IMR-90 (cell line): ENCODE measurements around the gene CST9. TPM values are rescaled to one million over a fixed set of nuclear protein-coding genes. Genes with fewer than 3 reads are reported as not detected.

Experiments used
- ATAC-seq: fragments of 200-7000 bp; cut with Tn5 transposase; 2 replicates; pipeline ENCODE4 v1.9.1; 2020; ENCODE audit warnings: low read depth, mild to moderate bottlenecking, moderate library complexity
- BruUV-seq: library from RNA; stranded (reverse); fragments of 400-500 nt; replicated peaks from 2 replicates; lab custom pipeline; 2021; lab: Mats Ljungman, UMichigan
- CTCF ChIA-PET: fragments of 300-600 bp; formaldehyde crosslinking; extraction: SDS; loops from one replicate; lab custom pipeline; 2021; ENCODE audit warnings: antibody characterized with exemption; lab: Yijun Ruan, JAX
- POLR2A ChIA-PET: fragments of 300-600 bp; sonication (Branson Sonifier 250); formaldehyde crosslinking; loops from one replicate; lab custom pipeline; 2022; ENCODE audit warnings: antibody characterized with exemption; ENCODE audit not compliant: unreplicated experiment; lab: Charles Lee
- DNase-seq: peaks from one replicate; pipeline ENCODE4 v3.0.0; 2013
- H2AFZ ChIP-seq: replicated peaks from 2 replicates; pipeline ENCODE3; 2013; ENCODE audit warnings: low read length, mild to moderate bottlenecking; ENCODE audit not compliant: poor library complexity
- H2AK5ac ChIP-seq: 2 replicates; pipeline ENCODE4 v1.6.1; 2013; ENCODE audit warnings: low read depth, low read length, inconsistent platforms
- H2AK9ac ChIP-seq: replicated peaks from 2 replicates; pipeline ENCODE3; 2013; ENCODE audit warnings: mild to moderate bottlenecking, low read depth, low read length, moderate library complexity; ENCODE audit not compliant: poor library complexity
- H2BK120ac ChIP-seq: 2 replicates; pipeline ENCODE4 v1.6.1; 2013; ENCODE audit warnings: low read depth, low read length, inconsistent platforms
- H2BK15ac ChIP-seq: 3 replicates; pipeline ENCODE4 v1.6.1; 2013; ENCODE audit warnings: low read depth, low read length, inconsistent platforms
- H2BK20ac ChIP-seq: 2 replicates; pipeline ENCODE4 v1.6.1; 2013; ENCODE audit warnings: low read depth, mild to moderate bottlenecking, inconsistent platforms, low read length, moderate library complexity
- H2BK5ac ChIP-seq: 2 replicates; pipeline ENCODE4 v1.6.1; 2013; ENCODE audit warnings: mild to moderate bottlenecking, low read depth, low read length, inconsistent platforms; ENCODE audit not compliant: poor library complexity, severe bottlenecking
- H3K14ac ChIP-seq: replicated peaks from 2 replicates; pipeline ENCODE4 v1.6.1; 2013; ENCODE audit warnings: low read depth, low read length, inconsistent platforms
- H3K18ac ChIP-seq: 2 replicates; pipeline ENCODE4 v1.6.1; 2013; ENCODE audit warnings: low read depth, low read length, control low read depth
- H3K23ac ChIP-seq: 2 replicates; pipeline ENCODE4 v1.6.1; 2013; ENCODE audit warnings: low read depth, low read length, inconsistent platforms
- H3K27ac ChIP-seq: 2 replicates; pipeline ENCODE4 v1.5.1; 2013; ENCODE audit warnings: mild to moderate bottlenecking, control low read depth, low read length; ENCODE audit not compliant: insufficient read depth
- H3K27me3 ChIP-seq: 2 replicates; pipeline ENCODE4 v1.6.1; 2013; ENCODE audit warnings: low read length; ENCODE audit not compliant: control insufficient read depth, insufficient read depth
- H3K36me3 ChIP-seq: 2 replicates; pipeline ENCODE4 v1.6.1; 2013; ENCODE audit warnings: low read length, mixed read lengths; ENCODE audit not compliant: control insufficient read depth, insufficient read depth
- H3K4ac ChIP-seq: 2 replicates; pipeline ENCODE4 v1.6.1; 2013; ENCODE audit warnings: low read depth, low read length, inconsistent platforms
- H3K4me1 ChIP-seq: 2 replicates; pipeline ENCODE4 v1.6.1; 2013; ENCODE audit warnings: low read length, mixed read lengths; ENCODE audit not compliant: control insufficient read depth, insufficient read depth
- H3K4me2 ChIP-seq: 2 replicates; pipeline ENCODE4 v1.6.1; 2013; ENCODE audit warnings: low read depth, mild to moderate bottlenecking, control low read depth, low read length, moderate library complexity
- H3K4me3 ChIP-seq: 2 replicates; pipeline ENCODE4 v1.5.1; 2013; ENCODE audit warnings: low read depth, mild to moderate bottlenecking, control low read depth, low read length, moderate library complexity; ENCODE audit not compliant: insufficient read depth
- H3K56ac ChIP-seq: 2 replicates; pipeline ENCODE4 v1.6.1; 2013; ENCODE audit warnings: low read length, inconsistent platforms; ENCODE audit not compliant: insufficient read depth; ENCODE audit errors: extremely low read depth
- H3K79me1 ChIP-seq, 2 experiments: 2 replicates each; pipeline ENCODE4 v1.6.1; 2013; ENCODE audit warnings: low read length in 2 of 2, inconsistent platforms in 1 of 2, low read depth in 1 of 2
- H3K9ac ChIP-seq: 2 replicates; pipeline ENCODE4 v1.6.1; 2013; ENCODE audit warnings: low read depth, low read length, control low read depth
- H3K9me1 ChIP-seq: 2 replicates; pipeline ENCODE4 v1.6.1; 2013; ENCODE audit warnings: low read length, inconsistent platforms; ENCODE audit not compliant: insufficient read depth
- H3K9me3 ChIP-seq: 2 replicates; pipeline ENCODE4 v1.6.1; 2013; ENCODE audit warnings: low read length; ENCODE audit not compliant: control insufficient read depth, insufficient read depth
- H4K20me1 ChIP-seq: 2 replicates; pipeline ENCODE4 v1.6.1; 2013; ENCODE audit warnings: low read length, inconsistent platforms; ENCODE audit not compliant: insufficient read depth
- H4K5ac ChIP-seq: 2 replicates; pipeline ENCODE4 v1.6.1; 2013; ENCODE audit warnings: mild to moderate bottlenecking, low read depth, low read length, control low read depth
- H4K8ac ChIP-seq, 2 experiments: 2 replicates each; pipeline ENCODE4 v1.6.1; 2013; ENCODE audit warnings: low read depth in 2 of 2, low read length in 2 of 2, control low read depth in 1 of 2, inconsistent platforms in 1 of 2
- H4K91ac ChIP-seq: 2 replicates; pipeline ENCODE4 v1.6.1; 2013; ENCODE audit warnings: low read depth, low read length, inconsistent platforms; ENCODE audit not compliant: insufficient read depth
- BHLHE40 ChIP-seq: fragments of 150-350 bp; IDR thresholded peaks from 2 replicates; pipeline ENCODE4 v1.6.1; 2016; ENCODE audit warnings: mild to moderate bottlenecking, low read depth, low read length
- CHD1 ChIP-seq: IDR thresholded peaks from 2 replicates; pipeline ENCODE4 v1.6.1; 2012; ENCODE audit warnings: low read depth, low read length, improper control_type of control experiment
- FOS ChIP-seq: fragments of 150-350 bp; IDR thresholded peaks from 2 replicates; pipeline ENCODE4 v1.6.1; 2016; ENCODE audit warnings: low read depth, low read length
- MAFK ChIP-seq: IDR thresholded peaks from 2 replicates; pipeline ENCODE4 v1.6.1; 2012; ENCODE audit warnings: low read depth, low read length, improper control_type of control experiment
- MAZ ChIP-seq: IDR thresholded peaks from 2 replicates; pipeline ENCODE4 v1.6.1; 2012; ENCODE audit warnings: low read depth, mild to moderate bottlenecking, low read length, improper control_type of control experiment, moderate library complexity, borderline replicate concordance
- POLR2A ChIP-seq: IDR thresholded peaks from 2 replicates; pipeline ENCODE4 v1.6.1; 2012; ENCODE audit warnings: mild to moderate bottlenecking, low read depth, low read length
- RCOR1 ChIP-seq: IDR thresholded peaks from 2 replicates; pipeline ENCODE4 v1.6.1; 2012; ENCODE audit warnings: mild to moderate bottlenecking, low read length, improper control_type of control experiment; ENCODE audit not compliant: insufficient replicate concordance
- SMC3 ChIP-seq: fragments of 150-350 bp; IDR thresholded peaks from 2 replicates; pipeline ENCODE4 v1.6.1; 2016; ENCODE audit warnings: low read depth, mild to moderate bottlenecking, antibody characterized with exemption, low read length, moderate library complexity
- WGBS, 2 experiments: methylation state at CpG; one replicate each; pipeline versions ENCODE4 v1.1.5 to v1.1.7; 2013; ENCODE audit warnings: missing lambda C conversion rate in 2 of 2; ENCODE audit not compliant: insufficient read length in 1 of 2; ENCODE audit errors: extremely low coverage in 2 of 2; 5-methylcytosine and 5-hydroxymethylcytosine counted together
- dilution Hi-C: fragments of 300-500 bp; cut with HindIII; formaldehyde crosslinking; loops from one replicate; pipeline ENCODE4 v1.14.3; 2018; ENCODE audit warnings: low sequenced_read_pairs; ENCODE audit not compliant: unreplicated experiment
- in situ Hi-C: fragments of 300-500 bp; cut with MboI; formaldehyde crosslinking; loops from 3 replicates; pipeline ENCODE4 v1.14.3; 2019; ENCODE audit warnings: low sequenced_read_pairs, inconsistent platforms, mixed read lengths
- intact Hi-C: fragments of 100-400 bp; cut with micrococcal nuclease; formaldehyde crosslinking; loops from 2 replicates; pipeline ENCODE4 v1.10.0; 2022
- polyA plus RNA-seq, 3 experiments: library from polyadenylated mRNA; depleted of rRNA; stranded (reverse); fragments of >200 nt; gene quantifications; 2 replicates each; pipeline ENCODE4 v1.2.3, GENCODE V29; 2012; ENCODE audit warnings: low replicate concordance in 1 of 3
- total RNA-seq: library from RNA; depleted of rRNA; stranded (reverse); fragments of >200 nt; gene quantifications from 2 replicates; pipeline ENCODE4 v1.2.3, GENCODE V29; 2012
- TF ChIP-seq, protein P1 (sequence below): fragments of 150-350 bp; IDR thresholded peaks from 2 replicates; pipeline ENCODE4 v1.6.1; 2017; ENCODE audit warnings: mild to moderate bottlenecking, antibody characterized with exemption, low read length, low read depth

CST9 gene
- total and polyA plus RNA-seq, 2 of the 4 experiments (the other 2 are of a cell fraction) = not detected

DNA sequence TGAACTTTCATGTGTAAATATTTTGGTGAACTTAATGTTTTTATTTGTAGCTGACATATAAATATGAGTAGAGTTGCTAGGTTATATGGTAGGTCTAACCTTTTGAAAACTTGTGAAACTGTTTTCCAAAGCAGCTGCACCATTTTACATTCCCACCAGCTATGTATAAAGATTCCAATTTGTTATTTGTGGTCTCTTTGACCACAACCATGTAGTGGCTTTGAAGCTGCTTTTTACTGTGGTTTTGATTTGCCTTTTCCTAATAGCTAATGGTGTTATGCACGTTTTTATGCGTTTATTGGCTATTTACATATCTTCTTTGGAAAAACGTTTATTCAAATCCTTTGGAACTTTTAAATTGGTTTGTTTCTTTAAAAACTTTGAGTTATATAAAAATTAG, 21.8 kb upstream of the CST9 start:
- H4K91ac ChIP-seq = no peak overlapping the region
- in situ Hi-C loops = loop anchor here (25.0 kb wide), 2 partner anchors 1635 to 1785 kb away; partner anchors contain the start of gene GINS1
- POLR2A ChIA-PET = no interaction called here
- no peaks in the 10 kb centered on the region for H4K20me1 ChIP-seq
- no peak overlapping the region for H3K14ac ChIP-seq
- dilution Hi-C loops = no loop called here
- H4K5ac ChIP-seq = no peak overlapping the region
- H3K9me3 ChIP-seq = no peaks in the 10 kb centered on the region
- no peak overlapping the region for H2AK5ac ChIP-seq
- intact Hi-C loops = no loop called here
- no peak overlapping the region for H4K8ac ChIP-seq
- DNase-seq (no peak), ATAC-seq (no peak)
- no peaks in the 10 kb centered on the region for H3K27me3 ChIP-seq
- WGBS, 2 experiments = no CpG with 5 or more reads among the region's 3 CpGs
- H3K4ac ChIP-seq = no peak overlapping the region
- no peak overlapping the region for H2BK120ac ChIP-seq
- no peak overlapping the region for H3K18ac ChIP-seq
- H3K36me3 ChIP-seq = no peaks in the 10 kb centered on the region
- H3K4me1 ChIP-seq = peaks cover 1% of the 10 kb centered on the region; the same call in 1 of the 2 replicates
- no peak overlapping the region for H3K23ac ChIP-seq
- no peak overlapping the region for H3K4me2 ChIP-seq
- no peak overlapping the region for H3K56ac ChIP-seq
- TF ChIP-seq MAZ (no peak), CHD1 (no peak), MAFK (no peak), FOS (no peak), SMC3 (no peak), BHLHE40 (no peak), RCOR1 (no peak), POLR2A (no peak)
- TF ChIP-seq, protein P1, sequence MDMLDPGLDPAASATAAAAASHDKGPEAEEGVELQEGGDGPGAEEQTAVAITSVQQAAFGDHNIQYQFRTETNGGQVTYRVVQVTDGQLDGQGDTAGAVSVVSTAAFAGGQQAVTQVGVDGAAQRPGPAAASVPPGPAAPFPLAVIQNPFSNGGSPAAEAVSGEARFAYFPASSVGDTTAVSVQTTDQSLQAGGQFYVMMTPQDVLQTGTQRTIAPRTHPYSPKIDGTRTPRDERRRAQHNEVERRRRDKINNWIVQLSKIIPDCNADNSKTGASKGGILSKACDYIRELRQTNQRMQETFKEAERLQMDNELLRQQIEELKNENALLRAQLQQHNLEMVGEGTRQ = no peak
- CTCF ChIA-PET = no interaction called here
- no peak overlapping the region for H3K4me3 ChIP-seq
- H3K9ac ChIP-seq = no peak overlapping the region
- H2BK5ac ChIP-seq = no peak overlapping the region
- H3K79me1 ChIP-seq = no peaks in the 10 kb centered on the region
- H2BK15ac ChIP-seq = no peak overlapping the region
- no peak overlapping the region for H2AK9ac ChIP-seq
- H2BK20ac ChIP-seq = no peak overlapping the region
- H3K27ac ChIP-seq = no peak overlapping the region
- H3K9me1 ChIP-seq = no peaks in the 10 kb centered on the region; the same call in 1 of the 2 replicates
- no peak overlapping the region for H2AFZ ChIP-seq
- no TSS peak for BruUV-seq
